Neural cell (in vitro differentiated cells): ENCODE data around the gene AGBL1. TPM values are rescaled to one million over a fixed set of nuclear protein-coding genes. Genes with fewer than 3 reads are reported as not detected.

Experiments
- H2AFZ ChIP-seq: fragments of 200-600, 300-800 bp; sonication (generic), shearing (Covaris generic); 2 replicates; pipeline ENCODE4 v1.6.0; 2014; ENCODE audit warnings: low read depth, mild to moderate bottlenecking, antibody characterized with exemption, low read length, moderate library complexity
- H3F3A ChIP-seq: fragments of 200-600 bp; shearing (Covaris generic); 2 replicates; pipeline ENCODE4 v1.6.1; 2016; ENCODE audit warnings: mild to moderate bottlenecking, moderate library complexity, mixed read lengths, antibody characterized with exemption, low read length; ENCODE audit not compliant: insufficient read depth, poor library complexity, severe bottlenecking
- H3K27ac ChIP-seq: fragments of 200-600, 300-800 bp; sonication (generic), shearing (Covaris generic); 2 replicates; pipeline ENCODE4 v1.5.1; 2014; ENCODE audit warnings: mild to moderate bottlenecking, low read length, moderate library complexity
- H3K27me3 ChIP-seq: fragments of 300-800, 200-600 bp; sonication (generic), shearing (Covaris generic); 2 replicates; pipeline ENCODE4 v1.6.0; 2014; ENCODE audit warnings: mild to moderate bottlenecking, low read depth, low read length, moderate library complexity; ENCODE audit not compliant: insufficient read depth
- H3K36me3 ChIP-seq: fragments of 300-800, 200-600 bp; sonication (generic), shearing (Covaris generic); 2 replicates; pipeline ENCODE4 v1.5.1; 2014; ENCODE audit warnings: mild to moderate bottlenecking, antibody characterized with exemption, low read length, moderate library complexity; ENCODE audit not compliant: insufficient read depth
- H3K4me2 ChIP-seq: fragments of 300-800, 200-600 bp; sonication (generic), shearing (Covaris generic); 2 replicates; pipeline ENCODE4 v1.6.0; 2014; ENCODE audit warnings: mild to moderate bottlenecking, low read length
- H3K4me3 ChIP-seq: fragments of 300-800, 200-600 bp; sonication (generic), shearing (Covaris generic); 2 replicates; pipeline ENCODE4 v1.5.1; 2014; ENCODE audit warnings: mild to moderate bottlenecking, low read length, moderate library complexity
- H3K79me2 ChIP-seq: fragments of 200-600 bp; shearing (Covaris generic); replicated peaks from 2 replicates; pipeline ENCODE4 v1.6.0; 2014; ENCODE audit warnings: mild to moderate bottlenecking, low read length, moderate library complexity; ENCODE audit not compliant: insufficient read depth
- H3K9ac ChIP-seq: fragments of 300-800, 200-600 bp; sonication (generic), shearing (Covaris generic); 2 replicates; pipeline ENCODE4 v1.6.1; 2016; ENCODE audit warnings: mild to moderate bottlenecking, low read length, mixed read lengths
- H3K9me2 ChIP-seq: fragments of 200-600 bp; shearing (Covaris generic); 2 replicates; pipeline ENCODE4 v1.6.1; 2016; ENCODE audit warnings: mild to moderate bottlenecking, low read length, mixed read lengths; ENCODE audit not compliant: insufficient read depth
- H3K9me3 ChIP-seq: fragments of 200-600, 300-800 bp; sonication (generic), shearing (Covaris generic); 2 replicates; pipeline ENCODE4 v1.6.1; 2016; ENCODE audit warnings: mild to moderate bottlenecking, mixed run types, low read length, moderate library complexity, mixed read lengths
- H4K20me1 ChIP-seq: fragments of 200-600 bp; shearing (Covaris generic); 2 replicates; pipeline ENCODE4 v1.6.1; 2016; ENCODE audit warnings: mild to moderate bottlenecking, mixed run types; ENCODE audit not compliant: insufficient read depth
- CTCF ChIP-seq: fragments of 450-650 bp; IDR thresholded peaks from 2 replicates; pipeline ENCODE4 v1.5.1; 2014; ENCODE audit warnings: antibody characterized with exemption, mild to moderate bottlenecking, moderate library complexity; ENCODE audit not compliant: poor library complexity, severe bottlenecking
- EP300 ChIP-seq: fragments of 450-650 bp; conservative IDR thresholded peaks from 2 replicates; pipeline ENCODE4 v1.6.1; 2014; ENCODE audit warnings: antibody characterized with exemption, mild to moderate bottlenecking, moderate library complexity; ENCODE audit not compliant: poor library complexity, severe bottlenecking
- EZH2 ChIP-seq: fragments of 200-600, 300-800 bp; shearing (Covaris generic), sonication (generic); IDR thresholded peaks from 2 replicates; pipeline ENCODE4 v1.6.1; 2014; ENCODE audit warnings: antibody characterized with exemption, low read length, borderline replicate concordance, mild to moderate bottlenecking; ENCODE audit not compliant: insufficient read depth, poor library complexity, severe bottlenecking
- MXI1 ChIP-seq: fragments of 450-650 bp; conservative IDR thresholded peaks from 2 replicates; pipeline ENCODE4 v1.6.1; 2014; ENCODE audit warnings: antibody characterized with exemption, mild to moderate bottlenecking; ENCODE audit not compliant: poor library complexity, severe bottlenecking
- POLR2AphosphoS5 ChIP-seq: IDR thresholded peaks from 2 replicates; pipeline ENCODE4 v1.6.1; 2012
- RAD21 ChIP-seq: fragments of 450-650 bp; conservative IDR thresholded peaks from 2 replicates; pipeline ENCODE4 v1.6.1; 2014; ENCODE audit warnings: antibody characterized with exemption, mild to moderate bottlenecking, moderate library complexity
- REST ChIP-seq: IDR thresholded peaks from 2 replicates; pipeline ENCODE4 v1.6.1; 2012; ENCODE audit warnings: borderline replicate concordance
- SMC3 ChIP-seq: fragments of 450-650 bp; conservative IDR thresholded peaks from 2 replicates; pipeline ENCODE4 v1.6.1; 2014; ENCODE audit warnings: antibody characterized with exemption, mild to moderate bottlenecking, moderate library complexity; ENCODE audit not compliant: poor library complexity
- TAF1 ChIP-seq: IDR thresholded peaks from 2 replicates; pipeline ENCODE4 v1.6.1; 2012; ENCODE audit warnings: low read depth
- polyA plus RNA-seq: library from polyadenylated mRNA; depleted of rRNA; stranded (reverse); fragments of >200 nt; gene quantifications from 2 replicates; pipeline ENCODE4 v1.2.3, GENCODE V29; 2014

AGBL1 gene
- polyA plus RNA-seq, 1 donor from 2014 or later: 0.12 TPM

- no peaks in the 10 kb centered on the region for H3F3A ChIP-seq
- H3K9me2 ChIP-seq: no peaks in the 10 kb centered on the region
- no peaks in the 10 kb centered on the region for H4K20me1 ChIP-seq
- no peaks in the 10 kb centered on the region for H3K36me3 ChIP-seq
- H3K9me3 ChIP-seq: peaks cover 11% of the 10 kb centered on the region
- H3K4me2 ChIP-seq: no peak overlapping the region
- TF ChIP-seq EP300 (no peak), REST (no peak), EZH2 (no peak), TAF1 (no peak), SMC3 (no peak), RAD21 (no peak), CTCF (no peak), POLR2AphosphoS5 (no peak)
- H2AFZ ChIP-seq: no peak overlapping the region
- no peaks in the 10 kb centered on the region for H3K27me3 ChIP-seq
- no peak overlapping the region for H3K27ac ChIP-seq
- H3K79me2 ChIP-seq: no peaks in the 10 kb centered on the region
- no peak overlapping the region for H3K4me3 ChIP-seq
- H3K9ac ChIP-seq: no peak overlapping the region
Measured at GRCh38 chr15:86327230-86327865, 247.7 kb downstream of the AGBL1 start.

GRCh38 chr15:86328658-86329057, 249.0 kb downstream of the AGBL1 start:
- no peak overlapping the region for H3K27ac ChIP-seq
- H3K27me3 ChIP-seq: no peaks in the 10 kb centered on the region
- H3K79me2 ChIP-seq: no peaks in the 10 kb centered on the region
- no peaks in the 10 kb centered on the region for H3F3A ChIP-seq
- peaks cover 11% of the 10 kb centered on the region for H3K9me3 ChIP-seq
- H2AFZ ChIP-seq: no peak overlapping the region
- no peaks in the 10 kb centered on the region for H3K36me3 ChIP-seq
- no peaks in the 10 kb centered on the region for H3K9me2 ChIP-seq
- no peak overlapping the region for H3K4me3 ChIP-seq
- TF ChIP-seq SMC3 (no peak), EP300 (no peak), REST (no peak), MXI1 (no peak), CTCF (no peak), TAF1 (no peak), EZH2 (no peak), RAD21 (no peak), POLR2AphosphoS5 (no peak)
- H3K4me2 ChIP-seq: no peak overlapping the region
- H3K9ac ChIP-seq: no peak overlapping the region
- H4K20me1 ChIP-seq: no peaks in the 10 kb centered on the region
